GM21737 (cell line): ENCODE measurements around the gene COA7.
"Not testable (repeated sequence)": the region's sequence is repeated elsewhere in the genome, so short reads cannot be mapped to it uniquely, and the experiment has no call there.

Experiments used
- ATAC-seq: cut with Tn5 transposase; IDR thresholded peaks from one replicate; pipeline ENCODE4 v1.9.1; 2021; ENCODE audit warnings: mild to moderate bottlenecking, moderate library complexity; ENCODE audit not compliant: unreplicated experiment

COA7 gene

GRCh38 chr1:52706941-52707926, 9.1 kb upstream of the COA7 start:
- ATAC-seq: no peak

GRCh38 chr1:52706136-52706670, 8.1 kb upstream of the COA7 start:
- no peak for ATAC-seq

GRCh38 chr1:52702886-52703787, 5.0 kb upstream of the COA7 start:
- peak; percentile 86 for ATAC-seq

- no peak for ATAC-seq
Measured at GRCh38 chr1:52695627-52696026, 2.5 kb downstream of the COA7 start.

GRCh38 chr1:52693843-52694242, 4.3 kb downstream of the COA7 start:
- ATAC-seq: no peak

GRCh38 chr1:52693351-52693750, 4.8 kb downstream of the COA7 start:
- not testable (repeated sequence) for ATAC-seq

GRCh38 chr1:52692697-52693096, 5.5 kb downstream of the COA7 start:
- no peak for ATAC-seq

GRCh38 chr1:52691821-52692220, 6.3 kb downstream of the COA7 start:
- no peak for ATAC-seq

GRCh38 chr1:52686830-52687229, 11.3 kb downstream of the COA7 start:
- ATAC-seq: no peak

GRCh38 chr1:52686261-52686751, 11.8 kb downstream of the COA7 start:
- peak; percentile 85 for ATAC-seq

GRCh38 chr1:52684545-52684944, 13.6 kb downstream of the COA7 start:
- ATAC-seq: no peak

GRCh38 chr1:52683367-52683940, 14.7 kb downstream of the COA7 start:
- no peak for ATAC-seq

- ATAC-seq: no peak
Measured at GRCh38 chr1:52681136-52681535, 17.0 kb downstream of the COA7 start.

- no peak for ATAC-seq
Measured at GRCh38 chr1:52680353-52680752, 17.8 kb downstream of the COA7 start.

GRCh38 chr1:52679498-52679897, 18.6 kb downstream of the COA7 start:
- no peak for ATAC-seq

GRCh38 chr1:52679048-52679447, 19.1 kb downstream of the COA7 start:
- no peak for ATAC-seq

GRCh38 chr1:52677076-52677806, 20.9 kb downstream of the COA7 start:
- ATAC-seq: no peak

GRCh38 chr1:52676249-52676903, 21.8 kb downstream of the COA7 start:
- no peak for ATAC-seq
